Nephron (organoid): ENCODE results near the gene GABRD.

ENCODE experiments used
- H3K27ac Mint-ChIP-seq, 3 experiments: 2 replicates each; pipeline ENCODE4 v1.8.0; 2020; ENCODE audit warnings: mixed read lengths in 3 of 3, mild to moderate bottlenecking in 2 of 3, moderate library complexity in 1 of 3
- H3K27me3 Mint-ChIP-seq: 2 replicates; pipeline ENCODE4 v1.8.0; 2021; ENCODE audit warnings: low read depth, mild to moderate bottlenecking, moderate library complexity, mixed read lengths
- H3K36me3 Mint-ChIP-seq: 2 replicates; pipeline ENCODE4 v1.8.0; 2020; ENCODE audit warnings: low read depth, mixed read lengths
- H3K4me1 Mint-ChIP-seq: 2 replicates; pipeline ENCODE4 v1.8.0; 2020; ENCODE audit warnings: mixed read lengths
- H3K4me3 Mint-ChIP-seq, 3 experiments: 2 replicates each; pipeline ENCODE4 v1.8.0; 2020; ENCODE audit warnings: mild to moderate bottlenecking in 3 of 3, mixed read lengths in 3 of 3, moderate library complexity in 2 of 3
- H3K9me3 Mint-ChIP-seq: 2 replicates; pipeline ENCODE4 v1.8.0; 2020; ENCODE audit warnings: mixed read lengths
- TF ChIP-seq, protein P1 (sequence below), 3 experiments: fragments of 200-600 bp; sonication (generic); IDR thresholded peaks; one replicate each; pipeline ENCODE4 v1.5.0; 2021; ENCODE audit warnings: antibody characterized with exemption in 3 of 3; ENCODE audit not compliant: unreplicated experiment in 3 of 3

GABRD gene

DNA sequence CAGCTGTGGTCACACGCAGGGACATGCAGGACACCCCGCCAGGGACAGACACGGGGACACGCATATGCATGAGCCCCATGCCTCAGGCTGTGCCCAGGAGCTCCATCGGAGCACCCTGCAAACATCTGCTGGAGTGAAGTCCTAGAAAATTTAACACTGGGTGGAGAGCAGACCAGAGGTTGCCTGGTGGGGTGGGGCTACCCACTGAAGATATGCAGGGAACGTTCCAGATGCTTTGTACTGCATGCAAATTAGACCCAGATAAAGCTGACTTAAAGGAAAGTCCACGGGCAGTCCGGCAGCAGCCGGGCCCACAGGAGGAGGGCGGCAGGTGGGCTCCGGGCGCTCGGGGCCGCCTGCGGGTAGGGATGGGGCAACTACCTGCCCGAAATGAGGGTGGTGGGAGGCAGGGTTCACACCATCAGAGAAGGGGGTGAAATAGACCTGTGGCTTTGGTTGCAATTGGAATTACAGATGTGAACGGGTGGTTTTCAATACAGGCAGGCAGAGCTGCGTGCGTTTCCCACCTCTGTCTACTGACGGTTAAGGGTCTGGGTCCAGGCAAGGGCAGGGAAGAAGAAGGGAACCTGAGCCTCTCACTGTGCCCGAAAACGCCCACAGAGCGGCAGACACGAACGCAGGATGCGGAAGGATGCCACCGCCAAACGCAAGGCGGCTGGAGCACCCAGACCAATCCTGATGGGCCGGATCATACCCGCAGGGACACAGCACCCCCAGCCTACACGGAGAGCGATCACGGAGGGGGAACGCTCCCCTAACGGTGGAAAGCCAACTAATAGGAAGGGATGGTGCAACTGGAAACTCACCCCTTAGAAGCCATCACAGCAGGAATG is 36.5 kb upstream of the GABRD start:
- Mint-ChIP-seq H3K27ac (no peak overlapping the region), H3K36me3 (no peaks in the 10 kb centered on the region), H3K27me3 (peaks cover 14% of the 10 kb centered on the region), H3K9me3 (no peaks in the 10 kb centered on the region), H3K4me1 (no peaks in the 10 kb centered on the region), H3K4me3 (no peak overlapping the region)
- TF ChIP-seq, protein P1, sequence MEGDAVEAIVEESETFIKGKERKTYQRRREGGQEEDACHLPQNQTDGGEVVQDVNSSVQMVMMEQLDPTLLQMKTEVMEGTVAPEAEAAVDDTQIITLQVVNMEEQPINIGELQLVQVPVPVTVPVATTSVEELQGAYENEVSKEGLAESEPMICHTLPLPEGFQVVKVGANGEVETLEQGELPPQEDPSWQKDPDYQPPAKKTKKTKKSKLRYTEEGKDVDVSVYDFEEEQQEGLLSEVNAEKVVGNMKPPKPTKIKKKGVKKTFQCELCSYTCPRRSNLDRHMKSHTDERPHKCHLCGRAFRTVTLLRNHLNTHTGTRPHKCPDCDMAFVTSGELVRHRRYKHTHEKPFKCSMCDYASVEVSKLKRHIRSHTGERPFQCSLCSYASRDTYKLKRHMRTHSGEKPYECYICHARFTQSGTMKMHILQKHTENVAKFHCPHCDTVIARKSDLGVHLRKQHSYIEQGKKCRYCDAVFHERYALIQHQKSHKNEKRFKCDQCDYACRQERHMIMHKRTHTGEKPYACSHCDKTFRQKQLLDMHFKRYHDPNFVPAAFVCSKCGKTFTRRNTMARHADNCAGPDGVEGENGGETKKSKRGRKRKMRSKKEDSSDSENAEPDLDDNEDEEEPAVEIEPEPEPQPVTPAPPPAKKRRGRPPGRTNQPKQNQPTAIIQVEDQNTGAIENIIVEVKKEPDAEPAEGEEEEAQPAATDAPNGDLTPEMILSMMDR (IDR thresholded peaks at IDR 0.05; ENCODE audit: unreplicated experiment in 3 of 3) = no peak

GRCh38 chr1:1984560-1985070 is 34.5 kb upstream of the GABRD start:
- peak overlapping the region in 1 of 3 experiments; percentile 72 for H3K27ac Mint-ChIP-seq

DNA sequence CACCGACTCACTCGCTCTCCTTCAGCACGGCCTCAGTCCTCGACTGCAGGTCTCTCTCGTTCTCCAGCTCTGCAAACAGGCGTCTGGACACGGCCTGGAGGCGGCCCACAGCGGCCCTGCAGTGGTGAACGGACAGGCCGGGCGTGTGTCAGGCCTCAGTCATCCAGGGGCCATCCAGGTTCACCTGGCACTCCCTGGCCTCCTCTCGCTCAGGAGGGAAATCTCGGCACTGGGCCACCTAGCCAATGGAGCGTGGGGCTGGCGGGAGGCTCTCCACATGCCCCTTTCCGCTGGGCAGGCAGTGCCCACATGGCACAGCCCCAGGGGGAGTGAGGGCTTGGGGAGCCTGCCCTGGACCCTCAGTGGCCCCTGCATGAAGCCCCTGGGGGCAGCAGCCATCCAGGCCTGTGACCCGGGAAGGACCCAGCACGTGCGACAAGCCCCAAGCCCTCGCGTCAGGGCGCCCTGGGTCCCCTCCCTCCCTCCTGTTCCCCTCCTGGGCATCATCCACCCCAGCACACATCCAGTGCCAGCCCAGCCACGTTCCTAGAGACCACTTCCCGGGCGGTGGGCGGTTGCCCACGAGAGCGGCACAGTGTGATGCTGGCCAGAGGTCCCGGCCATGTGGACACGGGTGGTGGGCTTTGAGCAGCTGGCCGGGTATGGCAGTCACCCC is 33.6 kb upstream of the GABRD start:
- Mint-ChIP-seq H3K9me3 (no peaks in the 10 kb centered on the region), H3K4me3 (no peak overlapping the region), H3K36me3 (no peaks in the 10 kb centered on the region), H3K27ac (peak overlapping the region in 1 of 3 experiments; percentile 72), H3K27me3 (peaks cover 7% of the 10 kb centered on the region), H3K4me1 (peaks cover 26% of the 10 kb centered on the region)
- TF ChIP-seq, protein P1 (IDR thresholded peaks at IDR 0.05; ENCODE audit: unreplicated experiment in 3 of 3) = no peak

More at GRCh38 chr1:1984560-1985070, 34.5 kb upstream of the GABRD start:
- Mint-ChIP-seq H3K27me3 (peaks cover 7% of the 10 kb centered on the region), H3K9me3 (no peaks in the 10 kb centered on the region), H3K4me1 (peaks cover 17% of the 10 kb centered on the region), H3K4me3 (no peak overlapping the region), H3K36me3 (no peaks in the 10 kb centered on the region)
- TF ChIP-seq, protein P1 (IDR thresholded peaks at IDR 0.05; ENCODE audit: unreplicated experiment in 3 of 3) = no peak

- Mint-ChIP-seq H3K36me3 (no peaks in the 10 kb centered on the region), H3K27me3 (peaks cover 7% of the 10 kb centered on the region), H3K4me1 (peaks cover 31% of the 10 kb centered on the region), H3K27ac (no peak overlapping the region), H3K9me3 (no peaks in the 10 kb centered on the region), H3K4me3 (no peak overlapping the region)
- TF ChIP-seq, protein P1 (IDR thresholded peaks at IDR 0.05; ENCODE audit: unreplicated experiment in 3 of 3) = no peak
Measured at GRCh38 chr1:1986451-1987141, 32.5 kb upstream of the GABRD start.

DNA sequence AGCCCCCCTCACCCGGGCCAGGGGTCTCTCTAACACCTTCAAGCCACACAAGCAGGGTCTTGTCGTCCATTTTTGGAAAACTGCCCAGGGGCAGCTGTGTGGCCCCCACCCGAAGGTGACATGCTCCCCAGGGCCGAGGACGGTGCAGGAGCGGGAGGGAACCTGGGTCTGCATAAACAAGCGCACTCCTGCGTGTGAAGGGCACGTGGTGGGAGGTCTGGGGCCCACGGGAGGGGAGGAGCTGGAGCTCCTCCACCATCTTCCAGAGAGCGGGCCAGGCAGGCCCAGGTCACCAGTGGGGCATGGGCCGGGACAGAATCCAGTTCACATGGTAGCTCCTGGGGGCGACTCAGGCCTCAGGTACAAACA is 32.0 kb upstream of the GABRD start:
- no peaks in the 10 kb centered on the region for H3K36me3 Mint-ChIP-seq
- H3K4me3 Mint-ChIP-seq = no peak overlapping the region
- H3K27ac Mint-ChIP-seq = no peak overlapping the region
- no peaks in the 10 kb centered on the region for H3K9me3 Mint-ChIP-seq
- H3K4me1 Mint-ChIP-seq = peaks cover 31% of the 10 kb centered on the region
- TF ChIP-seq, protein P1 (IDR thresholded peaks at IDR 0.05; ENCODE audit: unreplicated experiment in 3 of 3) = no peak
- H3K27me3 Mint-ChIP-seq = peaks cover 7% of the 10 kb centered on the region
